GM18519 (cell line): Measurements from ENCODE around the gene HEBP2.

Experiments used
- ATAC-seq: cut with Tn5 transposase; IDR thresholded peaks from one replicate; pipeline ENCODE4 v1.9.1; 2021; ENCODE audit warnings: mild to moderate bottlenecking, moderate library complexity; ENCODE audit not compliant: unreplicated experiment, low FRiP score

Gene HEBP2

GRCh38 chr6:138450445-138450844 is 46.4 kb downstream of the HEBP2 start:
- peak; percentile 47 for ATAC-seq

DNA sequence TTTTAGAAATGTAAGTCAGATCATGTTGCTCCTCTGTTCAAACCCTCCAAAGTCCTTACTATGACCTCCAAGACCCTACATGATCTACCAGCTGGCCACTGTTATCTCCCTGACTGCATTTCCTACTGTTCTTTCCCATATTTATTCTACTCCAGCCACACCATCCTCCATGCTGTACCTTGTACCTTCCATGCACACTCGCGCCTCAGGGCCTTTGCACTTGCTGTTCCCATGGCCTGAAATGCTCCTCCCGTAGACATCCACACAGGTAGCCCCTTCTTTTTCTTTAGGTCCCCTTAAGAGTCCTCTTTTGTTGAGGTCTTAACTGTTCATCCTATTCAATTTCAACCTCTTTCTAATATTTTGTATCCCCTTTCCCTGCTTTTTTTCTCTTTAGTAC is 47.0 kb downstream of the HEBP2 start:
- ATAC-seq: no peak

GRCh38 chr6:138454981-138455706 is 51.1 kb downstream of the HEBP2 start:
- ATAC-seq: peak; percentile 42

- ATAC-seq: peak; percentile 70
Observed at GRCh38 chr6:138455746-138456400, 51.9 kb downstream of the HEBP2 start.

DNA sequence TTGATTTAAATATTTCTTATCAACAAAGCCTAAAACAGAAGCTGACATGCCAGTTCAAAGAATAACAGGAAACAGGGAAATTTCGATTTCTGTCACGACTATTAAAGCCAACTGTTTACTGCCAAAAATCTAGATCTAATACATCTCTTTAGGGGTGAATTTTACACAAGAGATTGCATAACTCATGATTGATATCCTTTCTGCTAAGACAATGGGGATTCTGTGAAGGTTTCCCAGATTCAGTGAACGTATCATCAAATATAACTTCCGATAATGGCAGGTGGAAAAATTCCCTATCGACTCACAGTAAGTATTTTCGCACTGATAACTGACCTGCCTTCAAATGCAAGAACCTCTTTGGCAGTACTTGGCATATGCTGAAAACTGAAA is 52.4 kb downstream of the HEBP2 start:
- ATAC-seq: no peak

GRCh38 chr6:138461647-138462046 is 57.6 kb downstream of the HEBP2 start:
- ATAC-seq: no peak

GRCh38 chr6:138464085-138464484 is 60.1 kb downstream of the HEBP2 start:
- ATAC-seq: no peak

GRCh38 chr6:138465007-138465645 is 61.1 kb downstream of the HEBP2 start:
- ATAC-seq: no peak

- no peak for ATAC-seq
Observed at GRCh38 chr6:138467901-138468300, 63.9 kb downstream of the HEBP2 start.

- no peak for ATAC-seq
Observed at GRCh38 chr6:138468320-138469015, 64.4 kb downstream of the HEBP2 start.
